OCI-M1 (cell line): ENCODE results near the gene ZSWIM9.
"Not testable (repeated sequence)": the region's sequence is repeated elsewhere in the genome, so short reads cannot be mapped to it uniquely, and the experiment has no call there.

Experiments used
- DNase-seq: peaks from one replicate; lab custom pipeline; 2025; lab: John Stamatoyannopoulos, UW

The ZSWIM9 gene

GRCh38 chr19:48218997-48219396, 48.5 kb downstream of the ZSWIM9 start:
- DNase-seq = no peak

GRCh38 chr19:48220784-48221183, 50.3 kb downstream of the ZSWIM9 start:
- DNase-seq = not testable (repeated sequence)

- no peak for DNase-seq
These were observed 51.1 kb downstream of the ZSWIM9 start for GRCh38 chr19:48221628-48222027.

- no peak for DNase-seq
These were observed 60.2 kb downstream of the ZSWIM9 start for GRCh38 chr19:48230555-48231129.

- DNase-seq = no peak
These were observed 66.6 kb downstream of the ZSWIM9 start for GRCh38 chr19:48237057-48237456.

- DNase-seq = no peak
These were observed 68.6 kb downstream of the ZSWIM9 start for GRCh38 chr19:48239120-48239519.

- DNase-seq = no peak
These were observed 69.2 kb downstream of the ZSWIM9 start for GRCh38 chr19:48239582-48240141.

- not testable (repeated sequence) for DNase-seq
These were observed 71.3 kb downstream of the ZSWIM9 start for GRCh38 chr19:48241771-48242170.

GRCh38 chr19:48244281-48244680, 73.8 kb downstream of the ZSWIM9 start:
- DNase-seq = peak; percentile 27

- no peak for DNase-seq
These were observed 75.6 kb downstream of the ZSWIM9 start for GRCh38 chr19:48246101-48246500.

GRCh38 chr19:48247212-48247611, 76.7 kb downstream of the ZSWIM9 start:
- no peak for DNase-seq
